Stimulated activated CD8-positive, alpha-beta memory T cell treated with anti-CD3 and anti-CD28 coated beads, Interleukin-15, amount 100 ng/mL, for 1 hour (primary cell): ENCODE measurements around the gene CDH12.
"Not testable (repeated sequence)": the region's sequence is repeated elsewhere in the genome, so short reads cannot be mapped to it uniquely, and the experiment has no call there.

Source experiments
- DNase-seq: peaks from one replicate; pipeline ENCODE4 v3.0.0-alpha.2; 2020; ENCODE audit warnings: low read depth

Gene CDH12

DNA sequence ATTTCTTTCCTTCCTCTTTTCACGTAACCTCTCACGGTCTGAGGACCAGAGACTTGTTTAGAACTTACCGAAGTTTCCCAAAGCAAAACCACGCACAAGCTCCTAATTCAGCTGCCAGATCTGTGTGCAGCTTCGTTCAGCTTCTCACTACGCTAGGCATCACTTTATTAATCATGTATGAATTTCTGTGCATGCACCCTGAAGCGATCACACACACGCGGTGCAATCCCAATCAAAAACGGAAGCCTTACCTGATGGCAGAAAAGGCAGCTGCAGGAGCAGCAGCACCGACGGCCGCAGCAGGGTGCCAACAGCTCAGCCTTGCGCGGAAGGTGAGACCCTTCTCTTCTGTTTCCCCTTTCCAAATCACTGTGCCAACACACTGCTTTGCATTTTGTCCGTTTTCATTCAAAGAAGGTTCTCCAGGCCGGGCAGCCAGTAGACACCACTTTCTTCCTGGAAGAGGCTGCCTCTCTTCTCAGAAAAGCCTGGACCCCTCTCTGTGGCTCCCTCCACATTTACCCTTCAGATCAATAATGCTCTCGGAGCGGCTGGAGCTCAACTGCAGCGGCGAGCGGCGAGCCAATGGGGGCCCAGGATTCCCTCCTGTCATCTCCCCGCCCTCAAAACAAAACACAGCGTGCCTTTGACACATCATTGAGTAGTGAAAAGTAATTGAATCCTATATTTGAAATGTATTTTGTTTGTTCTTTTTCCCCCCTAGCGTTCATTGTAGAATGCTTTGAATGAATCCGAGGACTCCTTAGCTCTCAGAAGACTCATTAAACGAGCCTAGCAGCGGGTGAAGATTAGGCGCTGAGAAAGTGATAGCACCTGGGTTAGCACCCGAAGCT, at the start of gene CDH12:
TSS of gene CDH12 (minus strand) at position 538 of the 854 bp plus-strand sequence.
- no peak for DNase-seq

DNA sequence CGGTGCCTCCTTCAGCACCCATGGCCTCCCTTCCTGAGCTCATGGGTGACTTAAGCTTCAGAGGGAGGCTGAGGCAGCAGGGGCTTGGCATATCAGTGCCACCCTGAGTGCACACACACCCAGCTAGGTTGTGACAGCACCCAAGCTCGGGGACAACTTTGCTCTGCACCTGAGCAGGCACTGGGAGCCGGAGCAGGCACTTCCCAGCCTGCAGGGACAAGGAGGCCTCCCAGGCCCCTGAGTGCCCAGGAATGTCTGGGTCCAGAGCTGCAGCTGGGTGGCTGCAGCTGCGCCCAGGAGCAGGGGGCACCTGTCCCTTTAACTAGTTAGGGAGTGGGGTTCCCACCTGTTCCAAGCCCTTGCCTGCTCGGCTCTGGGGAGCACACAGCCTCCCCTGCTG, 48.7 kb upstream of the CDH12 start:
- no peak for DNase-seq

DNA sequence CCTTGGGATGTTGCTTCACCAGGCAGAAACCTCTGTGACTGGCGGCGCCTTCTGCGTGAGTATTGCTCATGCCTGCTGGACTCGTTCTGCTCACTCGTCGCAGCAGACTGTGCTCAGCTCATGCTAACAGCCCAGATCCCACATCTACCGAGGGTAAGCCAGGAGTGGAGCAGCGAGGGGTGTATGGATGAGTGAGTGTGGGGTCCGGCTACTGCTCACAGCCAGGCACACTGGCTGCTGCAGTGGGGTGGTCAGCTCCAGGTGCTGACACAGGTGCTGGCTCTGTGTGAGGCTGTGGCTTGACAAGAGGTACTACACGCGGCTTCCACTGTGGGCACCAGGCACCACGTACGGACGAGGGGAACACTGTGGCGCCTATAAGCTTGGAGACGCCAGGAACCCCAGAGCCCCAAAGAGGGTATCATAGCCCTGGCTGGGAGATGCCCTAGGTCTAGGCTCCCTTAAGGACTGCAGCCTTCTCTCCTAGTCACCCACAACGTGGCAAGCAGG, 47.7 kb upstream of the CDH12 start:
- no peak for DNase-seq

DNA sequence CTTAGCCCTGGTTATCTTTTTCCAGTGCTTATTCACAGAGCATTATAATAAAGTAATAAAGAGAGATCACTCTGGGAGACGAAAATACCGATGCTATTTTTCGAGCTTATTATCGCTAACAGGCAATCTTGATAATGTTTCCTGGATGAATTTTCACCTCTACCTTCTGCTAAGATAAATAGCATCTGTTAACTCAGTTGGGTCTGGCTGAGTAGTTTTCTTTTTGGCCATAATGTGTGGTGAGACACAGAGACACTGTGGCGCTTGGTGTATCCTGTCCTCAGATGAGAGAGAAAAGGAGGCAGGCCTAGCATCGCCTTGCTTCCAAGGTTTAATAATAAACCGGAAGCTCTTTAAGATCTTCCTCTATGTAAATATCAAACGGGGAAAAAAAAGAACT, 46.2 kb upstream of the CDH12 start:
- DNase-seq = no peak

DNA sequence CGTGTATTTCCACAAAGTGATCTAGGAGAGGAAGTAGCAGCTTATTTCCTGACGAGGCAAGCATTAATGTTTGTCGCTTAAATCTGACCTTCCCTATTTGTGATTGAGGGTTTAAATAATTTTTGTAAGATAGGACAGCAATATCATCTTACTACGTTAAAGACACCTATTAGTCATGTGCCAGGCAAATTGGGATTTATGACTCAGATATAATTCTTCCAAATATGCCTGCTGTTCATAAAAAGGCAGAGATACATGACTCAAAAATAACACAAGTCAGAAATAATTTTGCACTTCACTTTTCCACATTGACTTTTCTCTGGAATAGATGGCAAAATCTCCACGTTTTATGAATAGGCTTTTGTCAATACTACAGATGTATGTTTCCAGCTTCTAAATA, 43.0 kb upstream of the CDH12 start:
- no peak for DNase-seq

DNA sequence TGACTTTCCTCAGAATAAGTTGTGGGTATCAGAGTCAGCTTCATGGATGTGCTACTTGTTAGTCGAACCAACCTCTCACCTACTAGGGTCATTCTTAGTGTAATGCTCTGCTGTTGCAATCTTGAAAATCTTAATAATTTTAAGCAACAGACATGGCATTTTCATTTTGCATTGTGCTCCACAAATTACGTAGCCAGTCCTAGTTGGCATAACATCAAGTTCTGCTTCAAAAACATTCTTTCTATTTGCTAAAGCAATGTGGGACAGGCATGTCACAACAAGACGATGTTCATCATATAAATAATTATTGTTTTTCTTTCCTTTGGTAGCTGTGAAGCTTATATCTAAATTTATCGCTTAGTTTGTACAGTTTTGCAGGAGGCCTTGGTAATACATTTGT, 39.3 kb upstream of the CDH12 start:
- no peak for DNase-seq

DNA sequence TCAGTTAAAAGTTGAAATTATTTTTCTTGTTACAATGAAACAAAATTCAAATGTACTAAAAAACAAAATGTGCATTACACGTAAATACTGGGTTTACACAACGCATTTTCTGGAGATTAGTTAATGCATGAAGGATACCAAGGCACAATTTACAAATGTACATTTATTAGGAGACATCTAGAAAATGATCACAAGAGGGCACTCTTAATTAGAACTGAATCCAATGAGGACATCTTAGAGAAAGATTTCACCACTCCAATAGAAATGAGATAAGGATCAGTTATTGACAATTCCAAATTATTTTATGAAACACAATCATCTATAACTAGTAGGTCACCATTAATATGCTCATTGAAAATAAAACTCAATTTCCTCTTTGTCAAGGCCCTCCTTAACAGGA, 36.6 kb upstream of the CDH12 start:
- no peak for DNase-seq

DNA sequence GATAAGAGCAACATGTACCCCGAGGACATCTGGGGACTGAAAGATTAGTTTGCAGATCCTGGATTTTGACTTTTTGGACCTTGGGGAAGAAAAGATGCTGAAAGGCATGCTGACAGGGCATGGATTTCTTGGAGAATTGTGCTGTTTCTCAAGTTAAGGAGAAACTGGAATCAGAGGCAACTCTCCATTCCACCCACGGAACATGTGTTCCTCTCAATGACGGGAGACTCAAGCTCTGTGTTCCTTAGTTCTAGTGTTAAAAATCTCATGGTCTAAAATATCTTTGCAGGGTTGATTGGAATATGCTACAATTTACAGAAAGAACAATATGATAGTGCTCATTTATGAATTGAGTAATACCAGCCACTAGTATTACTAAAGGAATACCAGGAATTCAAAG, 34.4 kb upstream of the CDH12 start:
- no peak for DNase-seq

DNA sequence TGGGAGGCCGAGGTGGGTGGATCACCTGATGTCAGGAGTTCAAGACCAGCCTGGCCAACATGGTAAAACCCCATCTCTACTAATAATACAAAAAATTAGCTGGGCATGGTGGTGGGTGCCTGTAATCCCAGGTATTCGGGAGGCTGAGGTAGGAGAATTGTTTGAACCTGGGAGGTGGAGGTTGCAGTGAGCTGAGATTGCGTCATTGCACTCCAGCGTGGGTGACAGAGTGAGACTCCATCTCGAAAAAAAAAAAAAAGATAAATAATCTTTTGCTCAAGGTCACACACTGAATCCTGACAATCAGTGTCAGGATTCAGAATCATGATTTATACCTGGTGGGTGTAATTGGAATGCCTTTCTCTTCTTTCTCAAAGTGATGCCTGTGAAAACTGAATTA, 5.8 kb upstream of the CDH12 start:
- not testable (repeated sequence) for DNase-seq

DNA sequence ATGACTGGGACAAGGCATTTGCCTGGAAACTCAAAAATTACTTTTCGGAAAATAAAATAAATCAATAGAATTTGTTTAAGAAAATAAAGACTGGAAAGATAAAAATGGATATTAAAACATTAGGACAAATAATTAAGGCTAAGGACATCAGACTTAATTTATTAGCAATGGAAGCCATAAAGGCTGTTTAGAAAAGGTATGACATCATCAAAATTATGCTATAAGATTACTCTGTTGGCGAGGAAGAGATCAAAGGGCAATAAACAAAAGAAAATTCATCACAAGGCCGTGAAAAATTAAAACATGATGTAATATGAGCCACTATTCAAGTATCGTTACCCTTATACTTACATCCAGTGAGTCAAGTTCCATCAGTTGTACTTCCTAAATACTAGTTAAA, 2.7 kb upstream of the CDH12 start:
- DNase-seq = no peak

DNA sequence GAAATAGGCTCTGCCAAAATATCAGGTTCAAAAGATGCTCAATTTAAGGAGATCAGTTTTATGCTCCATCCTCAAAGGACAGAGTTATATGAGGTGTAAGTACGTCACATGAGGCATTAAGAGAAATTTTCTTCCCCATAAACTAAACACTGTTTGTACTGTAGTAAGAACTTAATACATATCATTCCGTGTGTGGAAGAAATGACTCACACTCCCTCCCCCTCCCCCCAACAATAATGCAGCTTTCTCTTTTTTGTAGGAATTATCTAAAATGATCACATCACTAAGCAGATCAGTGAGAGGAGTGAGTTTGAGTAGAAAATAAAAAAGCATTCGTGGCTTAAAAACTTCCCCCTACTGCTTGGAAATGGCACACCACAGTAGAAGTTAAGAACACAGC, 2.2 kb downstream of the CDH12 start:
- DNase-seq = no peak

DNA sequence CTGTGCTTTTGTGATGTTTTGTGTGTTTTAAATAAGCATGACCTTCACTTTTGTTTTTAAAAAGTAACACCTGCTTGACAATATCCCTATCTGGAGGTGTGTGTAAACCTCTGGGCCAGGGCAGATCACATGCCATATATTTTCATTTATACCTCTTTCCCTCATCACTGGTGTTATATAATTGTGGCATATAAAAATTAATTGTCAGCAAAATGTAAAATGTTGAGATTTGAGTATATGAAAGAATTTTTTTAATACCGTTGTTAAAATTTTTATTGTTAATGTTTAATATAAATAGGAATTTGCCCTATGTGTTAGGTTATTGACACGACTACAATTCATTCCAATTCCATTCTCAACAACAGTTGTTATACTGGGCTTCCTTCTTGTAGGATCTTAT, 6.5 kb downstream of the CDH12 start:
- DNase-seq = no peak

DNA sequence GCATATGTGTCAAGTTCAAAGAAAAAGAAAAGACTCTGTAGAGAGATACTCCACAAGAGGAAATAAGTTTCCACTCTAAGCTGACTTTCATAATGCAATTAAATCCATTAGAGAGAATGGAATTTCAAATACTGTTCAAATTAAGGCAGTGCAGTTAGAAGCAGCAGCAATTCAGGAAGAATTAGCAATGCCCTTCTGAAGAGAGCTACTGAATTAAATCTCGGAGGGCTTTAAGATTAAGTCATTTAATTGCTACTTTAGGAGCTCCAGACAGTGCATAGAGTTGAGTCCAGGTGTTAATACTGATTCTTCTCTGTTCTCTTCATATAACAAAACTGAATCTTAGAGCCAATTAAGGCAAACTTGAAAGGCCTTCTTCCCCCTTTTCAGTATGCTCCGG, 8.5 kb downstream of the CDH12 start:
- DNase-seq = no peak

DNA sequence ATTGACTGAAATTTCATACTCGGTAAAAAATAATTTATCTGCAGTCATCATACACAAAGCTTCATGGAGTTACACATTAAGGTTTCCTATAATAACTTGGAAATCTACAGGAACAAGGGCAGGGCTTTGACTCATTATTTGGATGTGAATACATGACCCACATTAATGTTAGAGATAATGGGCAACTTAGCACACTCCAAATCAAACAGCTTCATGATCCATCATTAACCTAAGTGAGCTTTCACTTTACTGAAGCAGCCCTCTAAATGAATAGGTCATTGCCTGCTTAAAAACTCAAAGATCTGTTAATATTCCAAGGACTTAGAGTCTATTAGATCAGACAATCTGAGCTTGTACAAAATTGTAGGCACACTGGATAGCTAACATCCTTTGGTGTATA, 9.0 kb downstream of the CDH12 start:
- no peak for DNase-seq

DNA sequence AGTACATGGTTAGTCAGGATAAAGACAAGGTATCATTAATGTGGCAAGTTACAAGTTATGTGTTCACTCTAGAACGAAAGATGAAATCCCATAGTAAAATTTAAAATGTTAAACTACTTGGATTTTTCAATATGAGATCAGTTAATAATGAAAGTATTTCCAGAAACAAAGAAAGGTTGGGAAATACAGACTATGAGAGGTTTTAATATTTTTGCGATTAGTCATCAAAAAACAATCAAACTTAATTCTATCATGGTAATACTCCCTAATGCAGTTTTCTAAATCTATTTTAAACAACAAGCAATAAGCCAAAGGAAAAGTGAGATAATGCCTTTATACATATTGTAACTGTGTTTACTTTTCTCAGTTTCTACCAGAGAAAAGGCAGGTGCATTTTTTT, 10.6 kb downstream of the CDH12 start:
- no peak for DNase-seq

DNA sequence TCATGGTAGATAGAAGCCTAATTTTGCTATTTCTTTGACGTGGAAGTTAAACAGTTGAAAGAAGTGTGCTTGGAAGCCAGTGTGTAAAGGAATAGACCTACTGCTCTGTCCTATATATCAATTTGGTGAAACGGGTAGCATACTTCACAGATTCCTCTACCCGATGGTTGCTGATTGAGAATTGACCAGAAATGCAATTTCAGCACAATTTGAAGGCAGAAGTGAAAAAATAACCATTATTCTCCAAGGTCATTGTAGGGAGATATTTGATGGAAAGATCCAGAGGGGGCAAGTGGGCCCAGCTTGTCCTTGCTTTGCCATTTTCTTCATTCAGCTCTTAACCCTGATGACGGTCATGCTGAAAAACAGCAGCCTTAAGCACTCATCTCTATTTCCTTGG, 15.3 kb downstream of the CDH12 start:
- no peak for DNase-seq

DNA sequence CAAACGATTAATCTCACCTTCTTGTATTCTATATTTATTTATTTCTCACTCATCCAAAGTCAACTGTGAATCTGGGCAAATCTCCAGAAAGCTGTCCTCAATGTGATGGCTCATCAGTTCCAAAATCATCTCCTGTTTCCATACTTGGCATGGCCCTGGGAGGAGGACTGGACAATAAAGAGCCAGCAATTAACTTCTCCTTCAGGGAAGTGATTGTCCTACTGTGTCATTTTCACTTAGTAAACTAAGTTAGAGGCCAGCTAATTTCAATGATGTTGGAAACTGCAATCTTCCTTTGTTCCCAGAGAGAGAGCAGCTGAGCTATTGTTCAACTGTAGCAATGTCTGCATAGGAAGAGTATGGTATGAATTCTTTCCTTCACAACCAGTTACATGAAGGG, 17.5 kb downstream of the CDH12 start:
- no peak for DNase-seq

DNA sequence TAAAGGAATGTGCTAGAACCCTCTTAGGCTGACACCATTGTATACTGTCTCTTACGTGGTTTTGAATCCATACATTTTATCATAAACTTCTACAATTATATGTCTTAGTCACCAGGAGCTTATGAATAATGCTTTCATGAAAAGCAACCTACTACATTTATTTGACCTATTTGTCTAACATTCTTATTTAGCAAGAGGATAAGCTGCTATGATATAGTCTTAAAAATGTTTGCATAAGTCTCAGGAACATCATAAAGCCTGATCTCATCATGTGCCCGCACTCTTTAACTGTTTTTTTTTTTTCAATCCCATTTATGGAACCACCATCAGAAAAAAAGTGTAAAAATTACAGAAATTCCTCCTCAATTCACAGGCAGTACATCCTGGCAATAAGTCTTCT, 59.7 kb downstream of the CDH12 start:
- DNase-seq = no peak

DNA sequence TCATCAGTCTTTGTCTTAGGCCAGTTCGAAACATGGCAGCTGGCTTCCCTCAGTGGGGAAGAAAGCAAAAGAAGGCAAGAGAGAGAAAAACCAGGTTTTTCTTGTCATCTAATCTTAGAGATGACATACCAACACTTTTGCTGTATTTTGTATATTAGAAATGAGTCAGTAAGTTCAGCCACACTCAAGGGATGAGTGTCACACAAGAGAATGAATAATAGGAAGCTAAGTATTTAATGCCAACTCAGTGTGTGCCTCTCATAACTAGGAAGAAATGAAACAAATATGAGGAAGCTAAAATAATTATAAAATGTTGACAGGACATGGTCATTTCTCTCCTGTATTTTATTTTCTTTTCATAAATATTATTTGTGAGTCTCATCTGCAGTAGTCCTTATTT, 65.3 kb downstream of the CDH12 start:
- no peak for DNase-seq

DNA sequence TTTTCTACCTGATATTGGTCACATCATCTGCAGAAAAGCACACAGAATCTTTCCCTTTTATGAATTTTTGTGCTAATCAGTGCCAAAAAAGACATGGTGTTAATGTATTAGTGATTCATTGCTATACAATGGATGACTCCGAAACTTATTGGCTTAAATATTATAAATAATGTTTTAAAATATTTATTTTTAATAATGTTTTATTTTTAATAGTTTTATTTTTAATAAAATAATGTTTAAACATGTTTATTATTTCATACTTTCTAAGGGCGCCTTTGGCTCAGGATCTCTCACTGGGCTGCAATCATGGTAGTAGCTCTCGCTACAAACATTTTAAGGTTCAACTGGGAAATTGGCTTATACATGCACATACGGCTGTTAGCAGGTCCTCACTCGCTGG, 65.7 kb downstream of the CDH12 start:
- DNase-seq = no peak

DNA sequence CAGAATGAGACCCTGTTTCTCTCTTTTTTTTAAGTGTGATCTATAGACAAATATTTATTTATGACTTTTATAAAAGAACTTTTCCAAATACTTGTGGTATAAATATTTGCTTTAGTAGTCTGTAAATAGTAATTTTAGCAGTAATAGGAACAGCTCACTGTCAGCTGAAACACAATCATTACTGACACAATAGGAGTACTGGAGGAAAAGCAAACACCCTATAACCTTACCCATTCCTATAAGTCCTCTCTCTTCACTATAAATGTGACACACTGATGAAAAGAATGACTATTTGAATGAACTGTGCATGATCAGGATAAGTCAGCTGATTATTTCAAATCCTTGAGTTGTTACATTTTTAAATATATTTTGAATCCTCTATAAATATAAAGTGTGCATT, 72.4 kb downstream of the CDH12 start:
- DNase-seq = no peak

DNA sequence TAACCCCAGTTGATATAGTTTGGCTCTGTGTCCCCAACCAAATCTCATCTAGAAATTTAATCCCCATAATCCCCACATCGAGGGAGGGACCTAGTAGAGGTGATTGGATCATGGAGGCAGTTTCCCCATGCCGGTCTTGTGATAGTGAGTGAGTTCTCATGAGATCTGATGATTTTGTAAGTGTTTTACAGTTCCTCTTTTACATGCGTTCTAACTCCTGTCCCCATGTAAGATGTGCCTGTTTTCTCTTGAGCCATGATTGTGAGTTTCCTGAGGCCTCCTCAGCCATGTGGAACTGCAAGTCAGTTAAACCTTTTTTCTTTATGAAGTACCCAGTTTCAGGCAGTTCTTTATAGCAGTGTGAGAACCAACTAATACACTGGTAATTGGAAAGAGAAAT, 73.6 kb downstream of the CDH12 start:
- DNase-seq = no peak

DNA sequence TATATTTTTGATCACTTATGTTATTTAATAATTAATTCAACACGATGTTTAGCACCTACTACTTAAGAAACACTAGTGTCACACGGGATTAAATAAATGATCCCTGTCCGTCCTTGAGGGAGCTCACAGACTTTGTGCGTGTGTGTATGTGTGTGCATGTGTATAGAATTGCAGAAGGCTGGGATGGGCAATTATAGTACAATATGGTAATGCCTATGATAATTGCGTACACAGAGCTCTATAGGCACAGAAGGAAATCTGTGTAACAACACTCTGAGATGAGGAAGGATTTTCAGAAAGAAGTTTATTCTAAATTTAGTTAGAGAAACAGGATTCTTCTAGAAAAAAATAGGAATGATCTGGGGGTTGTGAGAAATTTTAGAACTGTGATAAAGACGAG, 76.9 kb downstream of the CDH12 start:
- no peak for DNase-seq

DNA sequence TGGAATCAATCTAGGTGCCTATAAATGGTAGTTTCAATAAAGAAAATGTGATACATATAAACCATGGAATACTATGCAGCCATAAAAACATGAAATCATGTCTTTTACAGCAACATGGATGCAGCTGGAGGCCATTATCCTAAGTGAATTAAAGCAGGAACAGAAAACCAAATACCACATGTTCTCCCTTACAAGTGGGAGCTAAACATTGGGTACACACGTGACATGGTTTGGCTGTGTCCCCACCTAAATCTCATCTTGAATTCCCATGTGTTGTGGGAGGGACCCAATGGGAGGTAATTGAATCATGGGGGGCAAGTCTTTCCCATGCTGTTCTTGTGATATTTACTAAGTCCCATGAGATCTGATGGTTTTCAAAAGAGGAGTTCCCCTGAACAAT, 78.9 kb downstream of the CDH12 start:
- not testable (repeated sequence) for DNase-seq
